ENCODE measurements around the gene SPTSSA.
"Not testable (repeated sequence)": the region's sequence is repeated elsewhere in the genome, so short reads cannot be mapped to it uniquely, and the experiment has no call there.

SPTSSA gene

DNA sequence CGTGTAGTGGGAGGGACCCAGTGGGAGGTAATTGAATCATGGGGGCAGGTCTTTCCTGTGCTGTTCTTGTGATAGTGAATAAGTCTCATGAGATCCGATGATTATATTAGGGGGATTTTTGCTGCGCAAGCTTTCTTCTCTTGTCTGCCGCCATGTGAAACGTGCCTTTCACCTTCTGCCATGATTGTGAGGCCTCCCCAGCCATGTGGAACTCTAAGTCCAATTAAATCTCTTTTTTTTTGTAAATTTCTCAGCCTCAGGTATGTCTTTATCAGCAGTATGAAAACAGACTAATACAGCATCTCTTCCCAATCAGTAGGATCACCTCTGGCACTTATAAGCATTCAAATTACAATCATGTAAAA lies 34.0 kb downstream of the SPTSSA start:
- not testable (repeated sequence) for DNase-seq (ENCODE audit: low read depth in 2 of 3, low spot score in 2 of 3)

DNA sequence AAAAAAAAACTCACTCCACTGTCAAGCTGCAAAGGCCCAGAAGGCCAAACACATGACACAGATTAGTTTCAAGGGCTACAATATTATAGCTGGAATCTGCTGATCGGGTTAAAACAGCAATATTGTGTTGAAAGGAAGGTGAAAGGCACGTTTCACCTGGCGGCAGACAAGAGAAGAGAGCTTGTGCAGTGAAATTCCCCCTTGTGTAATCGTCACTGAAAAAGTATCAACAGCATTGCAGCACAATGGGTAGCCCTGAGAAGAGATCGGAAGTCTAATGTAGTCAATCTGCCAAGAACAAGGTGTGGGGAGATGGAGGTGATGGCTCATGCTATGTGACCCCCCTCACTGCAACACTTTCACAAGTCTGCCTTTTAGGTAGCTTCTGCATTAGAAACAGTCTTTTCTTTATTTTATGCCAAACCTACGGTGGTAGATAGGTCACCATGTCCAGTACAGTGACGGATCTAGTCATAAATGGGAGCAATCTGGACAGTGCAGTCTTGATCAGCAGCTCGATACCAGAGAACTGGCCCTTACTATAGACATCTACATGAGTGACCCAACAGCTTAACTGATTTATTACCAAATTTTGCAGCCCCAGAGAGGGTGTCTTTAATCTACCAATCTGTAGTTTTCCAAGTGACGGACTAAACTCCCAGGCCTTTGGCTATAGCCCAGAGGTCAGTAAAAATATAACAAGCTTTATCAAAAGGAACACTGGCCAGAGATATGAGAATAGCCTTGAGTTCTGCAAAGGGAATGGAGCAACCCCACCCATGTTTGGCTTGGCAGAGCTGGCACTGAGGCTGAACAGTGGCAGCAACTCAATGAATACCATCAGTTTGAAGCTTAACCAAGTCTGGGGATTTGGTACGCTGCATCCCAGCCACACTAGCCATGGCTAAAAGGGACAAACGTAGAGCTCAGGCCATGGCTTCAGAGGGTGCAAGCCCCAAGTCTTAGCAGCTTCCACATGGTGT lies 35.4 kb downstream of the SPTSSA start:
- DNase-seq (ENCODE audit: low read depth in 2 of 3, low spot score in 2 of 3): no peak

DNA sequence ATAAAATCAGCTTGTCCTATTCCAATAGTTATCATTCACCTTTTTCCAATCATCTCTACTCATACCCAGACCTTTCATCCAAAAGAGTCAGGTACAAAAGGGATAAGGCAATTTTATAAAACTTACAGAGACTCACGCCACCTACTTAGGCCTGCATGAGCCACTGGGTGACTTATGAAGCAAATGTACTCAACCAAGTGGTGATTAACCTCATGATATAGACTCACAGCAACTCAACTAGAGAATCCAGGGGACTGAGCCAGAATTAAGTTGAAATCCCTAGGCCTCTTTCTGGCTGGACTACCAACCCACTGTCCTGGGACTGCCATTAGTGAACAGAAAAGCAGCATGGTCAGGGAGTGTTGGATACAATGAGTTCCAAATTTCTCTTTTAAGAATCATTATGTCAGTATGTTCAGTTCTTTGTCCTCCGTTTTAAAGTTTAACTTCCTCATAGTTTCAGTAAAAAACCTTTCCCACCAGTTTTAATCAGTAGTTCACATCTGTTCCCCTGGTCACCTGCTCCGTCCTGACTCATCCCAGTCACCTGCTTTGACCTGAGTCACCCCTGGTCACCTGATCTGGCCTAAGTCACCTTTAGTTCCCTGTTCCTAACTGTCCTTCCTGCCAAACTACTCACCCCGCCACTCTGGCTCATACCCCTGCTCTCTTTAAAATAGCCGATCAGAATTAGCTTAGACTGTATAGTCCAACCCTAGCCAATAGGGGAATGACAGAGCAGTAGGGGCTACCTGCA lies 36.8 kb downstream of the SPTSSA start:
- DNase-seq (ENCODE audit: low read depth in 2 of 3, low spot score in 2 of 3): no peak

DNA sequence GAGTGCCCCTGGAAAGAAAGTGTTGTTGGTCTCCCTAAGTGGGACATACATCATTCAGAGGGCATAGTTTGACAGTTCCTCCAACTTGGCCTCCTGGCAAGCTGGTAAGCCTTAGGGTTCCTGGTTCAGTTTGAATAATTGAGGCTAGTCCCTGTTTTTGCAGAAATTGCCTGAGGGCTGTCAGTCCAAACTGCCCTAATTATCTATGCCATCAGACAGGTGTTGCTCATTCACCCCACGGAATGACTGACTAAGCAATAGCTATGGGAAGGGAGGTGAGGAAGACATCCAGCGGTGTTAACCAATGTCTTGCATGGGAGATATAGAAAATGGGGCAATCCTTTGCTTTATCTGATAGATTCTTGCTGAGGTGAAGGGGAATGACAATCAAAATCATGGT lies 37.6 kb downstream of the SPTSSA start:
- no peak for DNase-seq (ENCODE audit: low read depth in 2 of 3, low spot score in 2 of 3)

DNA sequence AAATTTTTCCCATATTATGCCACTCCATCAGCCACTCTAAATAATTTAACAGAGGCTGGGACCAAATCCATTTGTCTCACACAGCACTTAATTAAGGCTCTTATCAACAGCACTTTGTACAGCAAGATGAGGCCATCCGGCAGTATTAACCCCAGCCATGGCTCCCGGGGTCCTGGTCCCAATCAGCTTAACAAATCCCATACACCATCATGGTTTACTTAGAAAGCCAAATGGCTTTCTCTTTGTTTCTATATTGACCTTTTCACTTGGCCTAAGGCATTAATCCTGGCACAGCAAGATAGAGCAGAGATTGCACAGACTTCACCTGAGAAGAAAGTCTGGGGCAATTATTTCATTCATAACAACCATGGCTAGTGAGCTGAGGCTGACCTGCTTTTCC lies 38.6 kb downstream of the SPTSSA start:
- no peak for DNase-seq (ENCODE audit: low read depth in 2 of 3, low spot score in 2 of 3)

DNA sequence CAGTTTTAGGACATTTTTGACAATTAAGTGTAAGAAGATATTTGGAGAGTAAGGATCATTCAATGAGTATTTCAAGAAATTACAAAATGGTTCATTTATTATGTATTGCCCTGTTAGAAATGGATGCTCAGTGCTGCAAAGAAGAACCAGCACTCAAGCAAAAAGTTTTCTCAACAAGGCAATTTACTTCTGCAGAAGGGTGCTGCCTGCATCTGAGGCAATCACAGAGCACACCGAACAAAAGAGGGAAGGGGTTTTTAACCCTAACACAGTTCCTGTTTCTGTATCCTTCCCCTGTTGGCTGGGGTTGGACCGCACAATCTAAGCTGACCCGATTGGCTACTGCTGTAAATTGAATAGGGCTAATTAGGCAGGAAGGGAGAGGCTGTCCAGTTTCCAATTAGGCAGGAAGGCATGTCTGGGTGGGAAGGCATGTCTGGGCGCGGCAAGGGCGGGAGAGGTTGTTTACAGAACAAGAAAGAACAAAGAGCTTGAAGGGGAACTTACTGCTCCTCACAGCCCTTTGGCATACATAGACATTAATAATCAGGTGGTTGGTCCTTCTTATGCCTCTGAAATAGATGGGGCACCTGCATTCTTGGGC lies 41.4 kb downstream of the SPTSSA start:
- DNase-seq (ENCODE audit: low read depth in 2 of 3, low spot score in 2 of 3): no peak

DNA sequence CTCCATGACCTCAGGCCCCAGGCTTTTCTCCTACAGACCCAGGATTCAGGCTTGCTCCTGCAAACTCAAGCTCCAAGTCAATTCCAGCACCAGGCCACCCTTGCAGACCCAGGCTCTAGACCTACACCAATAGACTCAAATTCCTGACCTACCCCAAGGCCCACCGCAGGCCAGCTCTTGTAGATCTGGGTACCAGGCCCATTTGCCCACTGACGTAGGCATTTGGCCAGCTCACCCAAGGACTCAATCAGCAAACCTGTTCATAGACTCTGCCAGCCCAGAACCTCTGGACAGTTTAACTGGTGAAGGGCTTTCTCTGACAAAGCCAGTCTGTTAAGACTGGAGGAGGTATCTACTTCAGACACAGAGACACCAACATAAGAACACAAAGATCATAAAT lies 52.3 kb downstream of the SPTSSA start:
- no peak for DNase-seq (ENCODE audit: low read depth in 2 of 3, low spot score in 2 of 3)

DNA sequence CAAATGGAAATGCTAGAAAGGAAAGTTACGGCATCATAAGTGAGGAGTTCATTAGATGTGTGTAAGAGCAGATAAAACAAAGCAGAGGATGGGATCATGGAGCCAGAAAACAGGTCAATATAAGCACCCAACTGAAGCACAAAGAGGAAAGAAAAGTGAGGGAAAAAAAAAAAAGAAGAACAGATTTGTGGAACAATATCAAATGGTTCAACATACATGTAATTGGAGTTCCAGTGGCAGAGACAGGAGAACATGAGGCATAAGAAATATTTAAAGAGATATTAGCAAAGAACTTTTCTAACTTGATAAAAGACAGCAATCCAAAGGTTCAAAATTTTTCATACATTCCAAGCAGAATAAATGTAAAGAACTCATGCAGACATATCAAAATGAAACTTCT lies 54.1 kb downstream of the SPTSSA start:
- DNase-seq (ENCODE audit: low read depth in 2 of 3, low spot score in 2 of 3): no peak

DNA sequence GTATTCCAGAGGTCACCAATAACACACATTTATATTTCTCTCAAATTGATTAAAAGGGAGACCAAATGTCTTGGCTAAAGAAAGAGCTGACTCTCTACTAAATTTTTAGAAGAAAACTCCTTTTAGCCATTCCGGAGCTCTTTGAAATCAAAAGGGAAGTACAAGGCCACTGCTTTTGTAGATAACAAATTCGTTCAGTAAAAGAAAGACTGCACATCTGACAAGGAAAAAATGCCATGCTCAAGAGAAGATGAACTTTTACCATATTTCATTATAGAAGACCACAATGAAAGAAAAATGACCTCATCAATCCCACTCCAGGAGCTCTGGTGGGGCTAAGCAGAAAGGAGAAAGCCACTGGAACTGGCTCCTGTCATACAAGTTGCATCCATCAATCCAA lies 57.6 kb downstream of the SPTSSA start:
- DNase-seq (ENCODE audit: low read depth in 2 of 3, low spot score in 2 of 3): no peak

DNA sequence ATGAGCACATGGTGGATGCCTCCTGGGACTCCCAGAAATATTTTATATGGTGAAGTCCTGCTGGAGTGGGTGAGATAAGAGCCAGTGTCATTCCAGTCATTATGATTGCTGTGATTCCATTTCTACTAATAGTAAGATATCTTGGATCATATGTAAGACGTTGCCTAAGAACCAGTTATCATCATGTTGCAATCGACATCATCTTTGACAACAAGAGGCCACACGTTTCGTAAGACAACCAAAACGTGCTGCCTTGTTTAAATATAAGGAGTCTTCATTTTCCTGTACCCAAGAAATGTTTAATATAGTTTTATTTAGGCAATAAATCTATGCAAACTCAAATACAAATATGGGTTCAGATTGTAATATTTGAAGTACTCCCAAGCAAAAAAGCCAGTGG lies 58.4 kb downstream of the SPTSSA start:
- no peak for DNase-seq (ENCODE audit: low read depth in 2 of 3, low spot score in 2 of 3)

DNA sequence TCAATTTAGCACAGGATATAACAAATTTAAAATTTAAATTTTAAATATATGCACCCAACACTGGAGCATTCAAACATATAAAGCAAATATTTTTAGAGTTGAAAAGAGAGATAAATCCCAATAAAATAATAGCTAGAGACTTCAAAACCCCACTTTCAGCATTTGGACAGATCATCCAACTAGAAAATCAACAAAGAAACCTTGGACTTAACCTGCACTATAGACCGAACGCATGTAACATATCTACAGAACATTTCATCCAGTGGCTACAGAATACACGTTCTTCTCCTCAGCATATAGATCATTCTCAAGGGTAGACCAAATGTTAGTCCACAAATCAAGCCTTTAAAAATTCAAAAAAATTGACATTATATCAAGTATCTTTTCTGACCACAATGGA lies 64.0 kb downstream of the SPTSSA start:
- no peak for DNase-seq (ENCODE audit: low read depth in 2 of 3, low spot score in 2 of 3)

DNA sequence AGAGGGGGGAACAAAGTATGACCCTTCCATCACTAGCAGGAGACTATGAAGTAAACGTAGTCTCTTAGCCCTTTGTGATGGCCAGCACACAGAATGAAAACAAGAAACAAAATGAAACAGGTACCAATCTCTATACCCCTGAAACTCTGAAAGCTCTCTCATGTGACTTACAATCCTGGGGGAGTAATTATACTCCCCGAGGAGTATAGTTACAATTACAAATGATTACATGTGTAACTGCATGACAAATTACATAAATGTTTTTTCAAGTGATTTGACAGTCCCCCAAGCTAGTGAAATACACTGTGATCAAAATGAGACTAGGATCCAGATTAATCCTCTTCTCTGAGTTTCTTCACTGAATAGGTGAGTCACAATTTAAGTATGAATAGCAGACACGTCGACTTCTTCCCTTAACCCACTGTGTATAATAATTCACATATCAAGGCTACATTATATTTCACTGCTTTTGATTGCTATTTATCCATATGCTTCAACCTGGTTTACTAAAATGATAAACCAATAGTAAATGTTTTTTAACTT lies 74.0 kb downstream of the SPTSSA start:
- no peak for DNase-seq (ENCODE audit: low read depth in 2 of 3, low spot score in 2 of 3)

DNA sequence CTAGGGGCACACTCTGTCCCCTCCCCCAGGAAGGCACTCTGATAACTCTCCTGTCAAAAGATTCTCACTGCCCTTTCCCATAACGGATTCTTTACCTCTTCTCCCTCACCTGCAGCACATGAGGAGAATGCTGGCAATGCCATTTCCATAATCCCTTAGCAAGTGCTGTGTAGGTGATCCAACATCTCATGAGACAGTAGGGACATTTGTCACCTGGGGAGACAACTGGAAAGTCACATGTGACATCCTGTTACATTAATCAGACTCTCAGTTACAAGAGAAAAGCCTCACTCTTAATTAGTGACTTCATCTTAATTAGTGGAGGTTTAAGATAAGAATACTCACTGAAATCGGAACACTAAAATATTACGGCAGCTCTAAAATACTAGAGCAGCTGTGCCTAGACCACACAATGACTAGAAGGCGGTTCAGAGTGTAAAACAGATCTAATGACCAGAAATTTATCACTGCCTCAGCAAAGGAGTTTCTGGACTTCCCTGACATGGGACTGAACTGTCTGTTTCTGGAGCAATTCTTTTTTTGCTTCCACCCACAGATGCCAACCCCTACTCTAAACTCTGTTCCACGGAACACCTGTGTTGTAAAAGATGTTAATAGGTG lies 75.1 kb downstream of the SPTSSA start:
- no peak for DNase-seq (ENCODE audit: low read depth in 2 of 3, low spot score in 2 of 3)

DNA sequence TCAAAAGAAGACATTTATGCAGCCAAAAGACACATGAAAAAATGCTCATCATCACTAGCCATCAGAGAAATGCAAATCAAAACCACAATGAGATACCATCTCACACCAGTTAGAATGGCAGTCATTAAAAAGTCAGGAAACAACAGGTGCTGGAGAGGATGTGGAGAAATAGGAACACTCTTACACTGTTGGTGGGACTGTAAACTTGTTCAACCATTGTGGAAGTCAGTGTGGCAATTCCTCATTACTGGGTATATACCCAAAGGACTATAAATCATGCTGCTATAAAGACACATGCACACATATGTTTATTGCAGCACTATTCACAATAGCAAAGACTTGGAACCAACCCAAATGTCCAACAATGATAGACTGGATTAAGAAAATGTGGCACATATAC lies 76.2 kb downstream of the SPTSSA start:
- DNase-seq (ENCODE audit: low read depth in 2 of 3, low spot score in 2 of 3): not testable (repeated sequence)

DNA sequence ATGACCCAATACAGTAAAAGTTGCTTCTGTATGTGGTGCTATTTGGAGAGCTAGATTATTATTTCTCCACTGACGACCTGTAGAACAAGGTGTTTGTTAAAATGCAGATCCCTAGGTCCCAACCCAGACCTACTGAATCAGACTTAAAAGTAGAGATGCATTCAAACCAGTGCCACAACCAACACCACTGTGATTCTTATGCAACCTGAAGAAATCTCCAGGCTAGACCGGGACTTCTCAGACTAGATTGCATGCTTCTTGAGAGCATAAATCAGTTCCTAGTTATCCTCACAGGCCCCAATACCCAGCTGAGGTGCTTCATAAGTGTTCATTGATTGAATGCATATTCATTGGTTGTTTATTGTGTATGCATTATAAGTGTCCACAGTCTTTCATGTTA lies 78.2 kb downstream of the SPTSSA start:
- no peak for DNase-seq (ENCODE audit: low read depth in 2 of 3, low spot score in 2 of 3)
